COR-L47 (cell line): ENCODE results near the gene CASP9.

Experiments
- DNase-seq: peaks from one replicate; lab custom pipeline; 2025; lab: John Stamatoyannopoulos, UW

The CASP9 gene

GRCh38 chr1:15524021-15524282, at the start of gene CASP9:
Gene CASP9, minus strand, starts transcription at chr1:15524215. Its CDS starts 15 bp downstream, at chr1:15524200.
- DNase-seq: no peak

GRCh38 chr1:15573477-15573876, 49.5 kb upstream of the CASP9 start:
- no peak for DNase-seq

- DNase-seq: no peak
These were observed 47.3 kb upstream of the CASP9 start for GRCh38 chr1:15571266-15571665.

DNA sequence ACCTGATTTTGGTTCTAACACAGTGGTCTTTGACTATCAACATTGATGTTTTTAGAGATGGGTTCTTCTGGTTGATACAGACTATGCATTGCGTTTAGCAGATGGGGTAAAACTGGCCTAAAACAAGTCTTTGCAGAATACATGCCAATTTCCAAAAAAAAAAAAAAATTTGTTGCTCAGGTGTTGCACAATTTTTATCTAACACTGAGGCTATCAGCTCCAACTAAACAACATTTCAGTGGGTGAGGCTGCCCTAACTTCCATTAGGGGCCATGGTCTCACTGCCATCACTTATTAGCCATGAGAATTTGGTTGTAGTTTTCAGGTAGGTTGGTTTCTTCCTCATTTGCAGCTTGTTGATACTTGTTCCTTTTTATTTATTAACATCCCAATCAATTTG, 46.8 kb upstream of the CASP9 start:
- DNase-seq: no peak

GRCh38 chr1:15568387-15569073, 44.5 kb upstream of the CASP9 start:
- DNase-seq: no peak

DNA sequence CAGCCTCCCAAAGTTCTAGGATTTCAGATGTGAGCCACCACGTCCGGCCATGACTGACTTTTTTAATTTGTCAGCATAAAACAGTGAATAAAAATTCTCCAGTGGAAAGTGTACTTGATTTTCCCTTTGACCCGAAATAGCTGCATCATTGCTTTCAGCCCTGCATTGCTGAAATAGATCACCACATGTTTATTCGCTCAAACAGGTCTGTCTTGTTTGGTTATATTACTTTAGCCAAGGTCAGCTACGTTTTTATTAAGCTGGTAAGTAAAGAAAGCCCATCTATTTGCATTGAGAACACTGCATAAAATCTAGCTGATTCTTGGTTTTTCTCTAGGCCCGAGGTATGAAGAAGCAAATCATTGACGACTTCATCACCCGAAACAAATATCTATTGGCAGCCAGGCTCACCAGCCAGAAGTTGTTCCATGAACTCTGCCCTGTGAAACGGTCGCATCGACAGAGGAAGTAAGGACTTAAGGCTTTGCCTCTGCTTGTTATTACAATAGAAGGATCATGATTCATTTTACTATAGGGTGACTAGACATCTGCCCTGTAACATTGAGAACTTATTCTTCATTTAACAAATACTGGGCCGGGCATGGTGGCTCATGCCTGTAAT, 35.3 kb upstream of the CASP9 start:
- DNase-seq: no peak

DNA sequence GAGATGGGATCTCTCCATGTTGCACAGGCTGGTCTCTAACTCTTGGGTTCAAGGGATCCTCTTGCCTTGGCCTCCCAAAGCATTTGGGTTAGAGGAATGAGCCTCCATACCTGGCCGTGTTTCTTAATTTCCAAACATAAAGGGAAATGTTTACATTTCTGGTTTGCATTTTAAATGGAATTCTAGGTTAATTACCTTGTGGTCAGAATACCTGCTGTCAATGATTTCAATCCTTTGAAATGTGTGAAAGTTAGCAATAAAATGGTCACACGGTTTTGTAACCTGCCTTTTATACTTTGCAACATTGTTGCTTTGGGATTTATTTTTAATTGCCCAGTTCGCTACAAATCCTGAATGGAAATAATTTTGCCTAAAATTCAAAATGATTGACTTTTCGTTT, 34.5 kb upstream of the CASP9 start:
- no peak for DNase-seq

DNA sequence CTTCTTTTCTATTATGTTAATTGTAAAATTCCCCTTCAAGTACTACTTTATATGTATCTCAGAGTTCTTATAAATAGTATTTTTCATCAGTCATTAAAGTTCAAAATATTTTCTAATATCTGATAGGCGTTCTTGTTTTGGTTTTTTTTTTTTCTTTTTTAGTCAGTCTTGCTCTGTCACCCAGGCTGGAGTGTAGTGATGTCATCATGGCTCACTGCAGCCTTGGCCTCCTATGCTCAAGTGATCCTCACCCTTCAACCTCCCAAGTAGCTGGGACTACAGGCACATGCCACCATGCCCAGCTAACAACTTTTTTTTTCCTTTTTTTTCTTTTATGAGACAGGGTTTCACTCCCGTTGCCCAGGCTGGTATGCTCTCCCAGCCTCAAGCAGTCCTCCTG, 33.6 kb upstream of the CASP9 start:
- no peak for DNase-seq

GRCh38 chr1:15557008-15557407, 33.0 kb upstream of the CASP9 start:
- DNase-seq: no peak

GRCh38 chr1:15550573-15550972, 26.6 kb upstream of the CASP9 start:
- no peak for DNase-seq

DNA sequence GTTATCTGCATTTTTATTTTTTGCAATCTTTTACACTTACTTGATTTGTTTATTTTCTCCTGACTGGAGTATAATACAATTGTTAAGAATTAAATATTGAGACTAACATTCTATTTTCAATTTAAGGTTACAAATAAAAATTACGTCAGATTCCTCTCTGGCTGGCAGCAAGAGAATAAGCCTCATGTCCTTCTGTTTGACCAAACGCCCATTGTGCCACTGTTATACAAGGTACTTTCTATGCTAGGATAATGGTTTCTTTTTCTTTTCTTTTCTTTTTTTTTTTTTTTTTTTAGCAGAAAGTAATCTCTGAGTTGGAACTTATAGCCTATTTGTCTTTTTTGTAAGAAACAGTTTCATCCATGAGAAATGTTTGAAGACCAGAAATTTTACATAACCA, 22.6 kb upstream of the CASP9 start:
- no peak for DNase-seq

GRCh38 chr1:15543589-15544568, 19.9 kb upstream of the CASP9 start:
- no peak for DNase-seq

DNA sequence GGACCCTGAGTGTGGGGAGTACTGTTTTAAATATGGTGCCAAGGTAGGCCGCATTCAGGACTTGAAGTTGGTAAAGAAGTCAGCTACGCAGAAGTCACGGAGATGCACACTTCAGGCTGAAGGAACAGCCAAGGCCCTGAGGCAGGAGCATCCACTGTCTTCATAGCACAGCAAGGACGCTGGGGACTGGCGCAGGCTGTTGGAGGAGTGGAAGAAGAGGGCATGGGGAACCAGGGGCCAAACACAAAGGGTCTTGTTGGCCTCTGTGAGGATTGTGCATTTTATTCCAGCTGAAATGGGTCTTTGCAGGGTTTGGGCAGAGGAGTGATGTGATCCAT, 19.2 kb upstream of the CASP9 start:
- no peak for DNase-seq

- DNase-seq: no peak
These were observed 18.6 kb upstream of the CASP9 start for GRCh38 chr1:15542388-15543250.

DNA sequence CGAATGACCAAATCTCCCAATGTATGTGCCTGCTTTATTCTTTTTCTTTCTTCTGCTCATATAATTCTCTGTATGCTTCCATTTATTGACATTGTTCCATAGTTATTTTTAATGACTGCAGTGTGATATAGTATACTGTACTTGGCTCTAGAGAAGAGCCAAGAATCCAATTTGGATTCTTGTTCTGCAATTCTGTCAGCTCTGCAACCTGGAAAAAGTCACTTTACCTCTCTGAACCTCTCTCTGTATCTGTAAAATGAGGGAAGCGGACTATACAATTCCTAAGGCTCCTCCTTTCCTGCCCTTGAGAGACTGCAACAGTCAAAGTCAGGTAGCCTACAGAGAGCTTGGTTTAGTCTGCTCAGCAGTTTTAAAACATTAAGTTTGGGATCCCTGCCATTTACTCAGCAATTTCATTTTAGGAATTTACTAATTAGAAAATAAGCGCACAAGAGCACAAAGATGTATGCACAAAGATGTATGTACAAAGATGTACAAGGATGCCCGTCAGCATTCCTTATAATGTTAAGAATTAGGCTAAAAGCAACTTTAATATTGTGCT, 17.3 kb upstream of the CASP9 start:
- DNase-seq: no peak

- DNase-seq: no peak
These were observed 16.2 kb upstream of the CASP9 start for GRCh38 chr1:15540186-15540585.

GRCh38 chr1:15538771-15539170, 14.8 kb upstream of the CASP9 start:
- DNase-seq: peak; percentile 32

GRCh38 chr1:15531682-15532081, 7.7 kb upstream of the CASP9 start:
- no peak for DNase-seq

- no peak for DNase-seq
These were observed 7.0 kb upstream of the CASP9 start for GRCh38 chr1:15531003-15531402.

GRCh38 chr1:15526490-15527339, 2.7 kb upstream of the CASP9 start, which contains the start of gene DNAJC16:
Gene DNAJC16, plus strand, starts transcription at chr1:15526848. Its CDS starts 2,258 bp downstream, at chr1:15529106.
- DNase-seq: peak; percentile 100

DNA sequence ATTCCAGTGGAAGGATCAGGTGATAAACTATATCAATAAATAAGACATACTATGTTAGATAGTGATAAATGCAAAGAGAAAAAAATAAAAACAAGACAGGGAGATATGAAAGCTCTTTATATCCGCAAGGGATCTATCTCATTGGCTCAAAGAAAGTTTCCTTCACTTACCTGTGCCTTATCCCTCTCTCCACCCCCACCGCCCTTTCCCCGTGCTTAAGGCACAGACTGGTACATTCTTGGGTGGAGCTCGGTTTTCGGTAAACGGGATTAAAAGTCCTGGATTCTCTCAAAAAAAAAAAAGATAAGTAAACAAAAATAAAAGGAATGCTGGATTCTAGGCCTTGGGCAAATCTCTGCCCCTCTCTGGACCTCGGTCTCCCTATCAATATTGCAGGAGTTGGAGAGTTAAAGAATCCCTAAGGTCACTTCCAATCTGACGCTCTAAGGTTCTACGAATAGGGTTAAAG, 2.0 kb upstream of the CASP9 start:
- DNase-seq: no peak
